Activated CD8-positive, alpha-beta memory T cell treated with anti-CD3 and anti-CD28 coated beads, Interleukin-2, amount 10 ng/mL, durations not matched to agents 7 days and 5 days (primary cell): Measurements from ENCODE around the gene KDM5C. TPM values are rescaled to one million over a fixed set of nuclear protein-coding genes. Genes with fewer than 3 reads are reported as not detected.

Experiments
- ATAC-seq: fragments of 150-1000 bp; cut with Tn5 transposase; one replicate; pipeline ENCODE4 v1.10.0; 2021; ENCODE audit warnings: moderate library complexity
- CTCF ChIA-PET: fragments of 350-600 bp; sonication (Branson Sonifier 250); formaldehyde crosslinking; loops from one replicate; lab custom pipeline; 2021; ENCODE audit warnings: antibody characterized with exemption; lab: Charles Lee
- DNase-seq: peaks from one replicate; pipeline ENCODE4 v3.0.0-alpha.2; 2020
- H3K27ac Mint-ChIP-seq: one replicate; pipeline ENCODE4 v1.8.0; 2021; ENCODE audit warnings: mild to moderate bottlenecking, mixed read lengths
- H3K27me3 Mint-ChIP-seq: one replicate; pipeline ENCODE4 v1.8.0; 2021; ENCODE audit warnings: mixed read lengths
- H3K36me3 Mint-ChIP-seq: one replicate; pipeline ENCODE4 v1.8.0; 2021; ENCODE audit warnings: mild to moderate bottlenecking, mixed read lengths
- H3K4me1 Mint-ChIP-seq: one replicate; pipeline ENCODE4 v1.8.0; 2021; ENCODE audit warnings: mixed read lengths
- H3K4me3 Mint-ChIP-seq: one replicate; pipeline ENCODE4 v1.8.0; 2021; ENCODE audit warnings: mild to moderate bottlenecking, moderate library complexity, mixed read lengths
- H3K9me3 Mint-ChIP-seq: one replicate; pipeline ENCODE4 v1.8.0; 2022; ENCODE audit warnings: low read depth, mixed read lengths
- microRNA-seq: library from miRNA; unstranded; fragments of <30 nt; microRNA quantifications from one replicate; pipeline ENCODE4 v1.2.0, GENCODE V29; 2022
- total RNA-seq, 2 experiments: library from RNA; stranded (reverse); gene quantifications; one replicate each; pipeline ENCODE4 v1.2.3, GENCODE V29; 2021

Gene KDM5C
- total RNA-seq, 2 experiments from 2014 or later: 91.2 to 93.1 TPM

- CTCF ChIA-PET: no interaction called here
- no peak for ATAC-seq
- no peak overlapping the region for H3K27ac Mint-ChIP-seq
Observed at GRCh38 chrX:53156207-53156596, 68.8 kb downstream of the KDM5C start.

GRCh38 chrX:53155512-53156206 lies 69.3 kb downstream of the KDM5C start:
- Mint-ChIP-seq H3K4me3 (no peak overlapping the region), H3K4me1 (no peaks in the 10 kb centered on the region), H3K9me3 (no peaks in the 10 kb centered on the region), H3K27me3 (no peaks in the 10 kb centered on the region), H3K27ac (no peak overlapping the region), H3K36me3 (peaks cover 2% of the 10 kb centered on the region)
- ATAC-seq: no peak
- CTCF ChIA-PET: no interaction called here
- no peak for DNase-seq

More at GRCh38 chrX:53156207-53156596, 68.8 kb downstream of the KDM5C start:
- Mint-ChIP-seq H3K27me3 (no peaks in the 10 kb centered on the region), H3K36me3 (peaks cover 2% of the 10 kb centered on the region), H3K9me3 (no peaks in the 10 kb centered on the region), H3K4me3 (no peak overlapping the region), H3K4me1 (no peaks in the 10 kb centered on the region)
- DNase-seq: no peak

- no peak overlapping the region for H3K4me3 Mint-ChIP-seq
- peaks cover 2% of the 10 kb centered on the region for H3K36me3 Mint-ChIP-seq
- no peak overlapping the region for H3K27ac Mint-ChIP-seq
- ATAC-seq (no peak), DNase-seq (no peak)
- no peaks in the 10 kb centered on the region for H3K27me3 Mint-ChIP-seq
- H3K9me3 Mint-ChIP-seq: no peaks in the 10 kb centered on the region
- H3K4me1 Mint-ChIP-seq: no peaks in the 10 kb centered on the region
- CTCF ChIA-PET: no interaction called here
Observed at GRCh38 chrX:53153581-53153980, 71.4 kb downstream of the KDM5C start.

Small RNAs within 50 kb of the gene (microRNA-seq; reads per million reads assigned to microRNA genes)
- gene MIR6894 (1.3 reads per million), gene MIR6895 (not detected)

Other genes starting within 250 kb of the KDM5C start
- gene GPR173, start 176.4 kb downstream of the KDM5C start, total RNA-seq: under 1 TPM in 1 of 2 experiments, not detected in 1; 0.20 TPM
- gene TSPYL2, start 142.8 kb downstream of the KDM5C start, total RNA-seq: 10 to 100 TPM; 19.3 to 29.5 TPM
- 10 to 100 TPM in 1 of 2 experiments, 1 to 10 TPM in 1; 6.2 to 14.4 TPM for gene KANTR, start 131.1 kb downstream of the KDM5C start, total RNA-seq
- under 1 TPM in 1 of 2 experiments, not detected in 1; 0.40 TPM for gene IQSEC2, start 56.4 kb upstream of the KDM5C start, total RNA-seq
- 100 to 1,000 TPM; 159 to 171 TPM for gene SMC1A, start 197.4 kb upstream of the KDM5C start, total RNA-seq
- 1 to 10 TPM in 1 of 2 experiments, under 1 TPM in 1; 0.61 to 1.1 TPM for gene RIBC1, start 197.7 kb upstream of the KDM5C start, total RNA-seq
- 100 to 1,000 TPM; 111 to 147 TPM for gene HSD17B10, start 209.2 kb upstream of the KDM5C start, total RNA-seq